ENCODE results near the gene FILIP1. TPM values are rescaled to one million over a fixed set of nuclear protein-coding genes. Genes with fewer than 3 reads are reported as not detected.

FILIP1 gene
- total RNA-seq (not detected), polyA plus RNA-seq (not detected)

GRCh38 chr6:75493400-75494064, at the start of gene FILIP1:
Gene FILIP1 (minus strand): TSS chr6:75493800. CDS start chr6:75414972, 78,828 bp downstream.
- H3K4me1 Mint-ChIP-seq = peaks cover 4 to 11% (median 8%) of the 10 kb centered on the region in 4 donors
- peaks cover 9% of the 10 kb centered on the region for H3K4me1 ChIP-seq (ENCODE audit: insufficient read depth, low read length)
- no peaks in the 10 kb centered on the region for H3K36me3 ChIP-seq (ENCODE audit: insufficient read depth, low read length)
- no peak for DNase-seq
- H3K9me3 ChIP-seq (ENCODE audit: control insufficient read depth in 1 of 2, low read length in 2 of 2) = no peaks in the 10 kb centered on the region
- H3K27ac ChIP-seq (ENCODE audit: low read depth, low read length) = no peak within 1 kb of the TSS
- no peak within 1 kb of the TSS for H3K4me3 ChIP-seq (ENCODE audit: low read length in 2 of 2)
- ChIA-PET CTCF (ENCODE audit: partially characterized antibody) (no interaction called here), POLR2A (ENCODE audit: partially characterized antibody) (no interaction called here)
- H3K27me3 Mint-ChIP-seq = peaks cover 14 to 15% of the 10 kb centered on the region in 2 donors
- H3K4me3 Mint-ChIP-seq = no peak within 1 kb of the TSS
- intact Hi-C loops (cut with micrococcal nuclease) = no loop called here
- H3K27me3 ChIP-seq (ENCODE audit: insufficient read depth, low read length) = no peaks in the 10 kb centered on the region
- H3K9me3 Mint-ChIP-seq = no peaks in the 10 kb centered on the region
- no peak within 1 kb of the TSS for H3K27ac Mint-ChIP-seq
- H3K36me3 Mint-ChIP-seq = no peaks in the 10 kb centered on the region

- H3K4me3 Mint-ChIP-seq = no peak overlapping the region
- H3K9me3 Mint-ChIP-seq = peaks cover 0 to 3% (median 0%) of the 10 kb centered on the region in 8 donors
- peaks cover 2 to 6% of the 10 kb centered on the region in 2 donors for H3K27me3 Mint-ChIP-seq
- H3K27me3 ChIP-seq (ENCODE audit: insufficient read depth, low read length) = no peaks in the 10 kb centered on the region
- H3K27ac ChIP-seq (ENCODE audit: low read depth, low read length) = no peak overlapping the region
- no peaks in the 10 kb centered on the region for H3K4me1 ChIP-seq (ENCODE audit: insufficient read depth, low read length)
- no peak overlapping the region for H3K4me3 ChIP-seq (ENCODE audit: low read length in 2 of 2)
- no peak overlapping the region for H3K27ac Mint-ChIP-seq
- intact Hi-C loops (cut with micrococcal nuclease) = no loop called here
- DNase-seq = no peak
- H3K9me3 ChIP-seq (ENCODE audit: control insufficient read depth in 1 of 2, low read length in 2 of 2) = no peaks in the 10 kb centered on the region
- H3K36me3 ChIP-seq (ENCODE audit: insufficient read depth, low read length) = no peaks in the 10 kb centered on the region
- ChIA-PET CTCF (ENCODE audit: partially characterized antibody) (interaction anchor here (1.2 kb wide), 1 partner anchor 21 kb away, joined by 3 read pairs; no protein-coding TSS in a partner anchor), POLR2A (ENCODE audit: partially characterized antibody) (no interaction called here)
- no peaks in the 10 kb centered on the region for H3K4me1 Mint-ChIP-seq
- no peaks in the 10 kb centered on the region for H3K36me3 Mint-ChIP-seq
Measured at GRCh38 chr6:75543311-75543710, 49.7 kb upstream of the FILIP1 start.

GRCh38 chr6:75539136-75539535, 45.5 kb upstream of the FILIP1 start:
- H3K4me1 Mint-ChIP-seq = no peaks in the 10 kb centered on the region
- H3K36me3 ChIP-seq (ENCODE audit: insufficient read depth, low read length) = no peaks in the 10 kb centered on the region
- no peaks in the 10 kb centered on the region for H3K27me3 ChIP-seq (ENCODE audit: insufficient read depth, low read length)
- no peak overlapping the region for H3K27ac Mint-ChIP-seq
- H3K27me3 Mint-ChIP-seq = peaks cover 11 to 14% of the 10 kb centered on the region in 2 donors
- no peak overlapping the region for H3K4me3 Mint-ChIP-seq
- no peak for DNase-seq
- H3K9me3 Mint-ChIP-seq = peaks cover 0 to 4% (median 0%) of the 10 kb centered on the region in 8 donors
- H3K4me3 ChIP-seq (ENCODE audit: low read length in 2 of 2) = no peak overlapping the region
- ChIA-PET CTCF (ENCODE audit: partially characterized antibody) (no interaction called here), POLR2A (ENCODE audit: partially characterized antibody) (no interaction called here)
- H3K9me3 ChIP-seq (ENCODE audit: control insufficient read depth in 1 of 2, low read length in 2 of 2) = no peaks in the 10 kb centered on the region
- intact Hi-C loops (cut with micrococcal nuclease) = no loop called here
- H3K4me1 ChIP-seq (ENCODE audit: insufficient read depth, low read length) = no peaks in the 10 kb centered on the region
- no peak overlapping the region for H3K27ac ChIP-seq (ENCODE audit: low read depth, low read length)
- no peaks in the 10 kb centered on the region for H3K36me3 Mint-ChIP-seq

GRCh38 chr6:75532521-75532920, 38.9 kb upstream of the FILIP1 start:
- H3K9me3 ChIP-seq (ENCODE audit: control insufficient read depth in 1 of 2, low read length in 2 of 2) = no peaks in the 10 kb centered on the region
- DNase-seq = no peak
- H3K36me3 Mint-ChIP-seq = no peaks in the 10 kb centered on the region
- intact Hi-C loops (cut with micrococcal nuclease) = no loop called here
- H3K36me3 ChIP-seq (ENCODE audit: insufficient read depth, low read length) = no peaks in the 10 kb centered on the region
- CTCF ChIA-PET (ENCODE audit: partially characterized antibody) = no interaction called here
- no peaks in the 10 kb centered on the region for H3K4me1 ChIP-seq (ENCODE audit: insufficient read depth, low read length)
- POLR2A ChIA-PET (ENCODE audit: partially characterized antibody) = no interaction called here
- no peaks in the 10 kb centered on the region for H3K27me3 ChIP-seq (ENCODE audit: insufficient read depth, low read length)
- no peak overlapping the region for H3K4me3 Mint-ChIP-seq
- H3K27ac Mint-ChIP-seq = no peak overlapping the region
- H3K27me3 Mint-ChIP-seq = peaks cover 26 to 27% of the 10 kb centered on the region in 2 donors
- H3K9me3 Mint-ChIP-seq = peaks cover 0 to 6% (median 0%) of the 10 kb centered on the region in 8 donors
- no peak overlapping the region for H3K4me3 ChIP-seq (ENCODE audit: low read length in 2 of 2)
- H3K4me1 Mint-ChIP-seq = no peaks in the 10 kb centered on the region
- H3K27ac ChIP-seq (ENCODE audit: low read depth, low read length) = no peak overlapping the region

GRCh38 chr6:75531174-75531573, 37.6 kb upstream of the FILIP1 start:
- no peak for DNase-seq
- H3K36me3 Mint-ChIP-seq = no peaks in the 10 kb centered on the region
- ChIA-PET POLR2A (ENCODE audit: partially characterized antibody) (no interaction called here), CTCF (ENCODE audit: partially characterized antibody) (no interaction called here)
- H3K4me1 Mint-ChIP-seq = no peaks in the 10 kb centered on the region
- no peaks in the 10 kb centered on the region for H3K4me1 ChIP-seq (ENCODE audit: insufficient read depth, low read length)
- no peak overlapping the region for H3K4me3 Mint-ChIP-seq
- H3K9me3 ChIP-seq (ENCODE audit: control insufficient read depth in 1 of 2, low read length in 2 of 2) = no peaks in the 10 kb centered on the region
- no peak overlapping the region for H3K27ac ChIP-seq (ENCODE audit: low read depth, low read length)
- H3K36me3 ChIP-seq (ENCODE audit: insufficient read depth, low read length) = no peaks in the 10 kb centered on the region
- H3K27me3 Mint-ChIP-seq = peaks cover 28 to 30% of the 10 kb centered on the region in 2 donors
- peaks cover 0 to 6% (median 0%) of the 10 kb centered on the region in 8 donors for H3K9me3 Mint-ChIP-seq
- no peak overlapping the region for H3K27ac Mint-ChIP-seq
- no peaks in the 10 kb centered on the region for H3K27me3 ChIP-seq (ENCODE audit: insufficient read depth, low read length)
- no peak overlapping the region for H3K4me3 ChIP-seq (ENCODE audit: low read length in 2 of 2)
- intact Hi-C loops (cut with micrococcal nuclease) = no loop called here

GRCh38 chr6:75530696-75531095, 37.1 kb upstream of the FILIP1 start:
- ChIA-PET CTCF (ENCODE audit: partially characterized antibody) (no interaction called here), POLR2A (ENCODE audit: partially characterized antibody) (no interaction called here)
- H3K27me3 ChIP-seq (ENCODE audit: insufficient read depth, low read length) = no peaks in the 10 kb centered on the region
- no peaks in the 10 kb centered on the region for H3K4me1 Mint-ChIP-seq
- intact Hi-C loops (cut with micrococcal nuclease) = no loop called here
- H3K4me3 ChIP-seq (ENCODE audit: low read length in 2 of 2) = no peak overlapping the region
- H3K36me3 Mint-ChIP-seq = no peaks in the 10 kb centered on the region
- H3K36me3 ChIP-seq (ENCODE audit: insufficient read depth, low read length) = no peaks in the 10 kb centered on the region
- no peak overlapping the region for H3K4me3 Mint-ChIP-seq
- DNase-seq = no peak
- H3K27ac ChIP-seq (ENCODE audit: low read depth, low read length) = no peak overlapping the region
- no peak overlapping the region for H3K27ac Mint-ChIP-seq
- peaks cover 0 to 6% (median 0%) of the 10 kb centered on the region in 8 donors for H3K9me3 Mint-ChIP-seq
- no peaks in the 10 kb centered on the region for H3K4me1 ChIP-seq (ENCODE audit: insufficient read depth, low read length)
- H3K27me3 Mint-ChIP-seq = peaks cover 28 to 30% of the 10 kb centered on the region in 2 donors
- H3K9me3 ChIP-seq (ENCODE audit: control insufficient read depth in 1 of 2, low read length in 2 of 2) = no peaks in the 10 kb centered on the region

GRCh38 chr6:75528423-75528822, 34.8 kb upstream of the FILIP1 start:
- H3K27ac ChIP-seq (ENCODE audit: low read depth, low read length) = no peak overlapping the region
- POLR2A ChIA-PET (ENCODE audit: partially characterized antibody) = no interaction called here

More at GRCh38 chr6:75528423-75528822, 34.8 kb upstream of the FILIP1 start:
- intact Hi-C loops (cut with micrococcal nuclease) = loop anchor here (5.0 kb wide), 1 partner anchor 246 kb away; the partner anchor contains the start of gene TMEM30A
- Mint-ChIP-seq H3K27ac (no peak overlapping the region), H3K4me3 (no peak overlapping the region), H3K36me3 (no peaks in the 10 kb centered on the region), H3K27me3 (peaks cover 23% of the 10 kb centered on the region in 2 donors), H3K9me3 (peaks cover 0 to 2% (median 0%) of the 10 kb centered on the region in 8 donors), H3K4me1 (no peaks in the 10 kb centered on the region)
- no peak for DNase-seq
- Histone ChIP-seq H3K27me3 (ENCODE audit: insufficient read depth, low read length) (no peaks in the 10 kb centered on the region), H3K4me1 (ENCODE audit: insufficient read depth, low read length) (no peaks in the 10 kb centered on the region), H3K36me3 (ENCODE audit: insufficient read depth, low read length) (no peaks in the 10 kb centered on the region), H3K4me3 (ENCODE audit: low read length in 2 of 2) (no peak overlapping the region), H3K9me3 (ENCODE audit: control insufficient read depth in 1 of 2, low read length in 2 of 2) (no peaks in the 10 kb centered on the region)
- CTCF ChIA-PET (ENCODE audit: partially characterized antibody) = interaction anchor here (0.8 to 1.6 kb wide), 4 partner anchors 230 to 320 kb away, joined by 3 to 5 read pairs (median 4); no protein-coding TSS in a partner anchor
